Transverse colon (tissue), 4 donors: ENCODE measurements around the gene ARHGEF7.

ENCODE experiments used
- CTCF ChIP-seq, 5 experiments: fragments of 200-600 bp in 3 of 5; fragments of 450-650 bp in 2 of 5; sonication (generic) in 3 of 5; IDR thresholded peaks; 1 replicate in 2 of 5; 2 replicates in 3 of 5; pipeline ENCODE4 v1.5.1; 2016 to 2017; ENCODE audit warnings: antibody characterized with exemption in 5 of 5, inconsistent platforms in 3 of 5, mild to moderate bottlenecking in 2 of 5, moderate library complexity in 1 of 5
- EP300 ChIP-seq: sonication (generic); formaldehyde crosslinking; IDR thresholded peaks from one replicate; pipeline ENCODE4 v1.6.1; 2017; ENCODE audit warnings: antibody characterized with exemption, low read depth
- POLR2A ChIP-seq: fragments of 450-650 bp; IDR thresholded peaks from one replicate; pipeline ENCODE4 v1.6.1; 2016; ENCODE audit warnings: antibody characterized with exemption, mild to moderate bottlenecking, moderate library complexity
- POLR2AphosphoS5 ChIP-seq, 3 donors: sonication (generic); formaldehyde crosslinking; IDR thresholded peaks; one replicate each; pipeline ENCODE4 v1.6.1; 2016; ENCODE audit warnings: antibody characterized with exemption in 3 of 3

DNA sequence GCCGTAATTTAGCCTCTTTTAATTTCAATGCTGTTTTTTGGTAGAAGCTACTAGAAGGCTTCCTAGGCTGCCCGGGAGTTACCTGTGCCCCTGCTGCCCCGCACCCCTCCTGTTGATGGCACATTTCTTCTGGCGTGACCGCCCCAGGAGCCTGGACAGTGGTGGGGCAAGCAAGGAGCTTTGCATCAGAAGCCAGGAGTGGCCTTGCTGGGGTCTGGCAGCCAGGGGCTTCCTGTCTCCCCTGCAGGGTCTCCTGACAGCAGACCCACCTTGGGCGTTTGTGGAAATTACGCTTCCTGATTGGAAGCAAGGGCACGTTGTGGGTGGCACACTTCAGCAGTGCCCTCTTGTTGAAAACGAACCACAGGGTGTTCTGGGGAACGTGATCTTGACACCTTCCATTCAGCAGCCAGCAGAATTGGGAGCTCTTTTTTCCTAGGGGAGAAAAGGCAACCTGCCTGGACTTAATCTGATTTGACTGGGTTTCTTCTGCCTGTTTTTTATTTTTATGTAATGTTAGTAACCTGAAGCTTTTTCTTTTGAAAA is 115.3 kb downstream of the ARHGEF7 start:
- no peak for TF ChIP-seq EP300
- no peak for TF ChIP-seq CTCF (IDR thresholded peaks at IDR 0.05)
- TF ChIP-seq POLR2A: no peak
- TF ChIP-seq POLR2AphosphoS5 (IDR thresholded peaks at IDR 0.05): no peak
